Stimulated activated CD8-positive, alpha-beta memory T cell treated with anti-CD3 and anti-CD28 coated beads, Interleukin-12 subunit alpha, Interleukin-12 subunit beta, amount 100 ng/mL, for 24 hours (primary cell): ENCODE data around the gene COPS3.

ENCODE experiments used
- DNase-seq: peaks from one replicate; pipeline ENCODE4 v3.0.0-alpha.2; 2020; ENCODE audit errors: extremely low read depth

Gene COPS3

DNA sequence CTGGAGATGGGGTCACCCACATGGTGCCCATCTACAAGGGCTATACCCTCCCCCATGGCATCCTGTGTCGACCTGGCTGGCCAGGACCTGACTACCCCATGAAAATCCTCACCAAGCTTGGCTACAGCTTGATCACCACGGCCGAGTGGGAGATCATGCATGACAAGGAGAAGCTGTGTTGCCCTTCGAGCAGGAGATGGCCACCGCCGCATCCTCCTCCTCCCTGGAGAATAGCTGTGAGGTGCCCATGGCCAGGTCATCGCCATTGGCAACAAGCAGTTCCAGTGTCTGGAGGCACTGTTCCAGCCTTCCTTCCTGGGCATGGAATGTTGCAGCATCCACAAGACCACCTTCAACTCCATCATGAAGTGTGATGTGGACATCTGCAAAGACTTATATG is 38.8 kb downstream of the COPS3 start:
- no peak for DNase-seq

DNA sequence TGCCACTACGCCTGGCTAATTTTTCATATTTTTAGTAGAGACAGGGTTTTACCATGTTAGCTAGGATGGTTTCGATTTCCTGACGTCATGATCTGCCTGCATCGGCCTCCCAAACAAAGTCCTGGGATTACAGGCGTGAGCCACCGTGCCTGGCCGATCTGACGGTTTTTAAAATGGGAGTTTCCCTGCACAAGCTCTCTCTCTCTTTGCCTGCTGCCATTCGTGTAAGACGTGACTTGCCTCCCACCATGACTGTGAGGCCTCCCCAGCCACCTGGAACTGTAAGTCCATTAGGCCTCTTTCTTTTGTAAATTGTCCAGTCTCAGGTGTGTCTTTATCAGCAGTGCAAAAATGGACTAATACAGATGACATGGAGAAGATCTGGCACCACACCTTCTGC is 39.4 kb downstream of the COPS3 start:
- no peak for DNase-seq

DNA sequence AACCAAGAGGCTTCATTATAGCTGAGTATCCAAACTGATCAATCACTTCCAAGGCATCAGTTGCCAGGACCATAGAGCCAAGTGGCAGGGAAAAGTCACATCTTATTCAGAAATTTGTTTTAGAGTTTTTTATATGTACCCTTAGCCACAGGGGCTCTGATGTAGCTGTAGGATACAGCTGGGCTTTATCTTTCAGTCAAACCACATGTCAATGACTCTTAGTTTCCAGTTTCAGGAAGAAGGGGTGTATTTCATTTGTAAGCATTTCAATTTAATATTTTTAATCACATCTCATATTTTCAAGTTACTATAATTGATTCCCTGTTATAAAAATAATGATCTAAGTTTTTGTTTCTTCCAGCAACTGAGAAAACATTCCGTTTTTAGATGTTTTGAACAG is 41.2 kb downstream of the COPS3 start:
- no peak for DNase-seq

DNA sequence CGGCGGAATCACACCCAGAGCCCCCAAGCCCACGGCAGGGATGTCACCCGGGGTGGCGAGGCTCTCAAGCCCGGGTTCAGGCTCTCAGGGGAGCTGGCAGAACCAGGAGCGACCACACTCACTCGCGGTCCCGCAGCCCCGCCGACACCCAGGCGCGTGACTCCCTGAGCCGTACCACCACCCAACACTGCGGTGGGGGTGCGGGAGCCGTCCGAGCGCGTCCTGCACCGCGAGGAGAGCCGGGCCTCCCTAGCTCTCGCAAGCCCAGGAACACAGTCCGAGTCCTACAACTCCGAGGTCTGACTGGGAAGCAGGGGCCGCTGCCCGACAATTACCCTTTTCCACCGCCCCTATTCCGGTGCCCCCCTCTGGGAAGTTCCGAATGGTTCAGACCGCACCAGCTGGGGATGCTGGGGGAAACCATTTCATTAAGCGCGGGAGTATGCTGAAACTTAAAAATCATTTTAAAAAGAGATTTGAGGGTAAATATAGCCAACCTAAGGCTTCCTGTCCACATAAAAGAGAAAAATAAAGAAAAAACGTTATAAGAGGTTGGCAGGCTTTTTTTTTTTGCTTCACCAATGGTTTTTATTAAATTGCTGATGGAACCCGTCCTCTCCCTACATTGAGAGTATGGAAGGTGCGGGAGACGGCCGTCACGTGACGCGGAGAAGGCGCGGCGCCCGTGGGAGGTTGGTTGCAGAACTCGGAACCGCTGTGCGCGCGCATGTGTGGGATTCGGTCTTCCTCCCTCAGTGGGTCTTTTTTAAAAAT is 43.8 kb downstream of the COPS3 start, which contains the start of gene FLCN:
Gene FLCN, minus strand, starts transcription at position 143 of the 774 bp plus-strand sequence. CDS start 9,031 bp downstream, outside the sequence.
- peak; percentile 83 for DNase-seq

DNA sequence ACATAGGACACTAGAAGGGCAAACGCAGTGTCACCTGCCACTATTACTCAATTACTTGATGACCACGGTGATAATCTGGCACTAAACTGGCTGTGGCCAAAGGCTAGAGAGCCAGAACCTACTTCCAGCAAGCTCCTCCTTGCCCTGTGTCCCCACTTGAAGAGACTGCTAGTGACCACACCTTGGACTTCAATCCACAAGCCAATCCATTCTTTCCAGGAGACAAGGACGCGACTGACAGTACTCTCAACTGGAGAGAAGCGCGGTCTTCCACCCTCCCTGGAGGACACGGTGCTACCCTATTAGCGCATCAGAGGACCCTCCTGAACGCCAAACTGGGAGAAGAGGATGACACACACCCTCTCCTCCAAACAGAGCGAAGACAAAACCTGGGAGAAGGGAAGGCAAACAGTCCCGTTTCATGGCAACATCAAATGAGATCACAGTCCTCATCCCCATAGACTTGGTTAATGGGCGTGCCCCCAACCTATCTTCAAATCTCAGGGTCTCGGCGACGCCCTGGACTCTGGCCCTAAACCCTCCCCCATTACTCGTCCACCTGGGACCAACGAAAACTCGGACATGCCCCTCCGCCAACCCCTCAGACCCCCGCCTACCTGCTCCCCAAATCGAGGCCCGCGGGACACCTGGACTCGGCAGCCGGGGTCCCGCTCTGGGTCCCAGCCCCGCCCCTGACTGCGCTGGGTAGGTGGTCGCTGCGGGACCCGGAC is 44.6 kb downstream of the COPS3 start:
- DNase-seq, result no peak

DNA sequence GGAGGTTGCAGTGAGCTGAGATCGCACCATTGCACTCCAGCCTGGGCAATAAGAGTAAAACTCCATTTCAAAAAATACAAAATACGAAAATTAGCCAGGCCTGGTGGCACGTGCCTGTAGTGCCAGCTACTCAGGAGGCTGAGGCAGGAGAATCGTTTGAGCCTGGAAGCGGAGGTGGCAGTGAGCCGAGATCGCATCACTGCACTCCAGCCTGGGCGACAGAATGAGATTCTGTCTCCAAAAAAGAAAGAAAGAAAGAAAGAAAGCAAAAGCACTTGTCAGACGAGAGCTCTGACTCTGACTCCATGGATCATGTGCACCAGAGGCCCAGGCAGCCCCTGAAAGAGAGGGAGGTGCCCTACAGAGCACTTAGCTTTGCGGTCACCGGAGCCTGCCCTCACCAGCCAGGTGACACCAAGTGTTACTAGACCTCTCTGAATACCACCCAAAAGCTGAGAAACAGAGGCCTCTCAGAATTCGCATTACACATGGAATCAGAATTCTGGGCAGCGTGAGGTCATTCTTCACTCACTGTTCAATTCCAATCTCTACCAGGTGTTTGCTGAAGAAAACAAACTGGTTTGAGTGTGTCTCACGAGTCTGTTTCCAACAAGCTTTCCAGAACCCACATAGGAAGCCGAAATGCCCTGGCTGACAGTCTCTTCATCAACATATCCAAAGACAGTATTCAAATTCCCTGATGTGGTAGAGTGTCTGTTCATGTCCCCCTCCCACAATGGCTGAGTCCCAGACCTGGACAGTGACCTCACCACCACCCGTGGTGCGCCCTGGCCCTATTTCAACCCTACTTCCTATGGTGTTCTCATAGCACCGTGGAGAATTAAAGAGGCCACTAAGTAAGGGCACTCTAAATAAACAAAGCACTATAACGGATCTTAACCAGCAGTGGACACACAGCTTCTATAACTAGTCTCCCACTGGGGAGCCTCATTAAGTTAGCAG is 45.6 kb downstream of the COPS3 start:
- no peak for DNase-seq

DNA sequence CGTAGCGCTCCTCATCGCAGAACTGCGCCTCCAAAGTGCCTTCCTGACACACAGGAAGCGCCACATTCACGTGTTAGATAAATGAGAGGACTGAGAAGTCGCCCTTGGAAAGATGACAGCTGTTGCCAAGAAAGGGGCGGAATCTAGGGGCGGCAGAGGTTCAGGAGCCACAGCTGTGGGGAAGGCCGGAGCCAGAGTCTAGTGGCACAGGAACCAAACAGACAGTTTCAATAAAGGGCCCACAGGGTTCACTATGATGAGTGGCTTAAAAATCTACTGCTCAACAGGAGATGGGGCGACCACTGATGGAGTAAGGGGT is 48.8 kb downstream of the COPS3 start:
- DNase-seq, result no peak

DNA sequence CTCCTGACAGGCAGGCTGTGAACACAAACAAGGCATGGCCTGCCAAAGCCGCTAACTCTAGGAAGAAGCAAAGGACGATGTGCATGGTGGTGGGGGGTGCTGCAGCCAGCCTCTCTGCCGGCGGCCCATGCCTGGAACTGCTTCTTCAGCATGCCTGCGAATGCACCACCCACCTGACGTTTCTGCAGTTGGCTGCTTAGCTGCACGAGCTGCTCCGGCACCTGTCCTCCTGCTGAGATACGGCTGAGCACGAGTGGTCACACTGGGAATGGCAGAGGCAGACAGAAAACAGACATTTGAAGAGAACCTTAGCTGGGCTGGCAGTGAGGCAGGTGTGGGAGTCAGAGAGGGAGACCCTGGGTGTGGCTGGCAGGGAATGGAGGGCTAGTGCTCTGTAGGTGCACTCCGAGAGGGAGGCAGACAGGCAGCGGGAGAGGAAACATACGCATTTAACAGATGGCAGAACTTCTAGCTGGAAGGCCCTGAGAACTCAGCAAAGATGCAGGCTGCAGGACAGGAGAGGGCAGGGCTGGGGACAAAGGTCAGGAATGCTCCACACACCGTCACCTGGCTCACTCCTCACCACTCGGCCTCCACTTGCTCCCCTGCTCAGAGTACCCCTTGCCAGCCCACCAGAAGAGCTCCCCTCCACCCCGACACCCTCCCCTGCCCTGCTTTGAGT is 49.3 kb downstream of the COPS3 start:
- no peak for DNase-seq

DNA sequence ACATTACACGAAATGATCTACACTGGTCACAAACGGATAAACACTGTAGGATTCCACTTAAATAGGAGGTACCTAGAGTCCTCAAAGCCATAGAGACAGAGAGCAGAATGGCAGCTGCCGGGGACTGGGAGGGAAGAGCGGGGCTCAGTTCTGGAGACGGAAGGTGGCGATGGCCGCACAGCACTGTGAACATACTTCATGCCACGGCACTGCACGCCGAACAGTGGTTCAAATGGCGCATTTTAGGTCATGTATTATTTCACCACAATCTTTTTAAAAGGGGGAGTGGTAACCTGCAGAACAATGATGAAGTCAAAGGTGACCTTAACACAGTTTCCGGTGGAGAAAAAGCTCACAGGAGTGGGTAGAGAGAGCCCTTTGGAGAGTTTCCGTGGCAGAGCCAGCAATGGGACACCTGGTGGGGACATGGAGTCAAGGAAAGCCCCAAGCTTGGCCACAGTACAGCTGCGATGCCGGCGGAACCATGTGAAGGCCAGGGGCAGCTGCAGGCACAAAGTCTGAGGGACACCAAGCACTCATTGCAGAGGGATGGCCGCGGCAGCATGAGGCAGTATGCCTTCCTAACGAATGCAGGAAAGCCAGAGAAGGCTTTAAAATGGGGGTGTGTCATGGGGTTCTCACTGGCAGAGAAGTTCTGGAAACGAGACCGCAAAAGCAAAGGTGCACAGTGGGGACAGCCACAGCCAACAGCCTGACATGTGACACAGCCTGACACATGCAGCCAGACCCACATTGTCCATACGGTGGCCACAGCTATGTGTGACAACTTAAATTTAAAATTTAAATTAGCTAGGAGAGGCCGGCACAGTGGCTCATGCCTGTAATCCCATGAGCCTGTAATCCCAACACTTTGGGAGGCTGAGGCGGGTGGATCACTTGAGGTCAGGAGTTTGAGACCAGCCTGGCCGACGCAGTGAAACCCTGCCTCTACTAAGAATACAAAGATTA is 51.3 kb downstream of the COPS3 start:
- DNase-seq, result no peak

DNA sequence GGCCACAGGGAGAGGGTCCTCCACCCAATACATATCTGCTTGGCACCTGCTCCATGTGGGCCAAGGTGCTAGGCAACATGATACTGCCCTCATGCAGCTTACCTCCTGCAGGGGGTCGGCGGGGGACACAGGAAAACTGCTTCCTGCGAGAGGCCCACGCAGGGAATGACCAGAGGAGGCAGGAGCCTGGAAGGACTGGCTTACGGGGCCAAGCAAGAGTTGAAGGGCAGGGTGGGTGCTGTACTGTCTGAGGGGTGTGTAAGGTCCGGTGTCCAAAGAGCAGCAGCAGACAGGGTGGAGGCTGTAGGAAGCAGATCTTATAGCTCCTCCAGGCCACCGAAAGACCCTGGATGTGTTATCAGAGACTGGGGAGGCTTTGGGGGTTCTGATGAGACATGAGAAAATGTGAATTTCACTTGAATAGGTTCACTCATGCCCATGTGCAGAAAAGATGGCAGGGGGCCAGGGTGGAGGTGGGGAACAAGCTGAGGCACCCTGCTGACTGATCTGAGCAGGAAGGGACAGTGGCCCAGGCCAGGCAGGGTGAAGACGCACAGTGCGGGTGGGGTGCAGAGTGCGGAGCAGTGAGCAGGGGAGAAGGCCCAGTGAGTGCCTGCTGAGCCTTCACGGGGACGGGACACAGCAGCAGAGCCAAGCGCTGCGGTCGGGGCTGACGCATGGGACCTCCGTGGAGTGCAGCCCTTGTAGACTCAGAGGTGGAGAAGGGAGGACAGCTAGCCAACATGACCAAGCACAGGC is 52.3 kb downstream of the COPS3 start:
- no peak for DNase-seq

DNA sequence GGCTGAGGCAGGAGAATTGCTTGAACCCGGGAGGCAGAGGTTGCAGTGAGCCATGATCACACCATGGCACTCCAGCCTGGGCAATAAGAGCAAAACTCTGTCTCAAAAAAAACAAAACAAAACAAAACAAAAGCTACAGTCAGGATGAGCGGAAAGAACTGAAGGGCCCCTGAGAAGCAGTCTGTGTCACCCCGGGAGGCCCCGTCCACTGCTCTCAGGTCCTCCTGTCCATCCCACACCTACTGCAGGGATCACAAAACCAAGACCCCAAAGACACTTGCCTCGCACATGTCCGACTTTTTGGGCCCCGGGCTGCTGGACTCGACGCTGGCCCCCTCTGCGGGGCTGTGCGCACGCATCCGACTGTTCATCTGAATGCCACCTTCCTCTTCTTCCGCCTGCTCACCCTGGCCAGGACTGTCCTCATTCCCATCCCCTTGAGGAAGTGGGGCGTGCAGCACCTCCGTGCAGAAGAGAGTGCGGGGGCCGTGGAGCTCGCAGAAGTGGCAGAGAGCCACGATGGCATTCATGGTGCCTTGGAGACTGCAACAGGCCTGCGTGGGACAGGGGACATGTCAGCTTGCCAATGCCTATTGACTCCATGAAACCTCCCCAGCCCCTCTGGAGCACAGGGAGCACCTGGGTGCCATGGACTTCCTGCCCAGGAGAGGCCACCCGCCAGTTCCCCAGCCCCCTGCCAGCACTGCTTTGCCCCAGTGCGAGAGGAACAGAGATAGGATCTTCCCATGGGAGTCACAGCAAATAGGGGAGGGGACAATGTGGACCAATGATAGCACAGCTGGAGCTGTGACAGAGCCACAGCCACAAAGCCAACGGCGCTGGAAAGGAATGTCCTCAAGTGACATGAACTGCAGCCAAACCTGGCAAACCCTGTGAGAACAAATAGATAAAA is 53.2 kb downstream of the COPS3 start:
- no peak for DNase-seq

DNA sequence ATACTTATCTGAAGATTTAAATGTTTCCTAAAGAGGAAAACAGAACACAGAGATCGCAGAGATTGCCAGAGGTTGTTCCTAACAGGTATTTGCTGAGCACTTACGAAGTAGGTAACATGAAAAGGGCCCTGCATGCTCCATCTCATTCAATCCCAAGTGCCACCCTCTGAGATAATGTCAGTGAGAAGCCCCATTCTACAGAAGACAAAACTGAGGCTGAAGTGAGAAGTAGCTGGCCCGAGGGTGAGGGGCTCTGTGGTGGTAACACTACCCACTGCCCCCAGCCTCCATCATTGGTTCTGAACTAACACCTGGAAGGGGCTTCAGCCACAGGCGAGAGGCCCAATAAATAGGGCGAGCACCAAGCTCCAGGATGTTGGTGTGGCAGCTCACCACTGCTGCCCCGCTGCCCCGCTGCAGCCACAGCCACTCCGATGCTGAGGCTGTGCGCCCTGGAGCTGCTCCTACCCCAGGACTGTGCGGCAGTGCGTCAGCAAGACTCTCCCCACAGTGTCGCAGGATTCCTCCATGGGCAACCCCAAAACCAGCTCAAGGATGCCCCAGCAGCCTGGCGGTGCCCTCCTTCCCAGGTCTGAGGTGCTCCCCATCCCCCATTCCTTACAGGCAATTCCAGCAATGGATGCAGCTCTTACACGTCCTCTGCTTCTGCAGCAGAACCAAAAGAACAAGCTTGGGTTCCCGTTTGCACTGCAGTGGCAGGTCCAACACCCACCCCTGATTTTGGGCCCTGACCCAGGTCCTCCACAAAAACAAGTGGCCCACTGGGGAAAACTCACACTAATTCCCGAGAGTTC is 54.4 kb downstream of the COPS3 start:
- no peak for DNase-seq

DNA sequence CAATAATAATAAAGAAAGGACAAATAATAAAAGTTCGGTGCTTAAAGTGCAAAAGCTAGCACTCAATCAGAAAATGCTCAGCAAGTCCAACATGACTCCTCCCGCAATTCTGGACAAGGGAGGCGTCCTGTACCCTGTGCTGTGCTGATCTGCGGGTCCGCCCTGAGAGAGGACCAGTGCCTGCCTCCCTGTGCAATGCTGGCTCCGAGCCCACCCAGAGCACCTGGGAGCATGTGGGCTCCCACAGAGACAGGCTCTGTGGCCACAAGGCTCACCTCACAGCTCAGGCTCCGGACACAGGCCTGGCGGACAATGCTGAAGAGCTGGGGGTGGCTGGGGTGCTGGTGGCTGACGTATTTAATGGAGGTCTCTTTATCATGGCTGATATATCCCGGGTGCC is 55.1 kb downstream of the COPS3 start:
- DNase-seq, result no peak

DNA sequence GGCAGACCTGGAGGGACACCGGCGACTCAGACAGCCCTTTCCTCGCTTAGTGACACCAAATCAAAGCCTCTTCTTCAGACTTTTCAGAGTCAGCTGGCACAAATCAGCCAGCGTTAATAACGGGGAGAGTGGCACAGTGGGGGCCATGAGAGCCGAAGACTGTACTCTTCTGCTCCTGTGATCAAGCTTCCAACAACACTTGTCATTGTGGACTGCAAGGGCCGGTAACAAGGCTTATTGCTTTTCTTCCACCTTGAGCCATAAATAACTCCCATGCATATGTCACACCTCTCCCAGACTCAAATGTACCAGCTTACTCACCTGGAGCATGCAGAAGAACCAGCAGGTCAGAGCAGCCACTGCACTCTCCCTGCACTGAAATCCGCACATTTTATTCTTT is 56.9 kb downstream of the COPS3 start:
- no peak for DNase-seq

DNA sequence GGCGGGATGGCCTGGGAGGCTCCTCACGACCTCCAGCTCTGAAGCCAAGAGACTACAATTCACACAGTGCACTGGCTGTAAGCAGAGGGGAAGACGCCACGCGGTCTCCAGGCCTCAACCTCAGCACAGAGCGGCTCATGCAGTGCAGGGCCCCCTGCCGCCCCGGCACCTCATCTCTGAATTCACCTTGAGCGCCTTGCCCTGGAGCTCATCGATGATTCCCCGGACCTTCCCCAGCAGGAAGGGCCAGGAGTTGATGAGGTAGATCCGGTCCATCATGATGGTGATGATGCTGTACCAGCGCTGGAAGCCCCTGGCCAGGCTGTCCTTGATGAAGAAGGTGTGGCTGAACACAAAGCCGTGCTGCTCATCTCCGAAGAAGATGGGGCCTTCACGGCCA is 57.3 kb downstream of the COPS3 start:
- DNase-seq, result no peak

DNA sequence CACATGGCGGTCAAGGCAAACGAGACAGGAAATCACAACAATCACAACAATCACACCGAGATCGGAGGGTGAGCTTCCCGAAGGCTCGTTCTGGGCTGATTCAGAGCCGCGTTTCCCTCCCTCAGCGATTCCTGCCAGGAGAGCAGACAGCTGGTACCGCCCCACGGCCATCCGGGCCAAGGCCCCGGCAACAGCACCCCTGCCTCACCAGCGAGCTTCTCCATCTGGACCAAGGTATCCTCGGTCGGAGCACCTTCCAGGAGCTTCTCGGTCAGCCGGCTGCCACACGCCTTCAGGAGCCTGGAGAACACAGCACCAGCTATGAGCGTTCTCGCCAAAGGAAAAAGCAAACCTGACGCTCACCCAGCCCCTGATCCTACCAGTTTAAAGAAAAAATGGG is 59.7 kb downstream of the COPS3 start:
- DNase-seq, result no peak

DNA sequence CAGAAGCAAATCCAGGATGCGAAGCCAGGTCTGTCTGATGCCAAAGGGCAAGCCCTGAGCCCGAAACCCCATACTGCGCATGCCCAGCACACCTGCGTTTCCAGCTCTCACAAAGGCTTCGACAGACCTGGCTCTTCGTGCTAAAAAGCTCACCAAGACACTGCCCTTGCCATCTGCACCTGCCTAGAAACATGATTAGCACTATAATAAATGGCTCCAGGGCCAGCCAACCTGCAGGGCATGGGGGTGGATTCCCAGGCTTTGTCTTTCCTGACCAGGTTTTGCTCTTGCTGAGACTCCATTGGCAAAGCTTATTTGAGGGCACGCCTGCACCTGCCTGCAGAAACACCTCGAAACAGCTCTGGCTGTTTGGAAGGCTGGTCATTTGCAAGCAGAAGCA is 60.5 kb downstream of the COPS3 start:
- no peak for DNase-seq

DNA sequence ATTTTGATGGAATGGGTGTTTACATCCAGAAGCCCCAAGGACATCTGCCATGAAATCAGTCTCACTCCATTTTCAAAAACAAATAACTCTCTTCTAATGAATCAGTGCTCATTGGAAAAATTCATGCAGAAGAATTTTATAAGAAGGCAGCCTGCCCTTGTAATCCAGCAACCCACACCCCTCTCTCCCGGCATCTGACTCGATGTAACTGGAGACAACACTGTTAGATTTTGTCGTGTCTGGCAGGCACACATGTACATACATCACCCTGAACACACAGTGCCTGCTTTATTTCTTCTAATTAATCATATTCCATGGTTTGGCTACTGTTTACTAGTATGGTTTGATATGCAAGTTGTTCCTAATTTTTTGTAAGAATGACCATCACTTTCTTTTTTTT is 63.1 kb downstream of the COPS3 start:
- DNase-seq, result no peak
